ENCODE data around the gene ZSWIM6.

Gene ZSWIM6

DNA sequence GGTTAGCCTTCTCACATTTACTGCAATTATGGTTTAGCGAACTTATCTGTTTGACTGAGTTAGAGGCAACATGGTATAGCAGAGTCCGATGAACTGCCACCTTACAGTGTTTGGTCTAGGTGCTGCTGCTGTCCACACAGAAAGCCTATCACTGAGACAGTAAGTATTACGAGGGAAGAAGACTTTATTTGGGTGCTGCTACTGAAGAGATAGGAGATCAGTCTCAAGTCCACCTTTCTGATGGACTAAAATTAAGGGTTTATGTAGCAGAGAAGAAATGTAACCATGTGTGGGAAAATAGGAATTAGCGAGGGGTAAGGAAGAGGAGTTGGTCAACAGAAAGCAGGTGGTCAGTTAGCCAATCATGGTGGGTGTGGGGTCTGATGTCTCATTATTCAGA is 109.7 kb downstream of the ZSWIM6 start:
- no peak for DNase-seq (ENCODE audit: low read depth in 2 of 2)

GRCh38 chr5:61447780-61448495 is 115.9 kb downstream of the ZSWIM6 start:
- DNase-seq (ENCODE audit: low read depth in 2 of 2), result no peak

GRCh38 chr5:61449804-61450492 is 117.9 kb downstream of the ZSWIM6 start:
- no peak for DNase-seq (ENCODE audit: low read depth in 2 of 2)

GRCh38 chr5:61450493-61451279 is 118.6 kb downstream of the ZSWIM6 start:
- no peak for DNase-seq (ENCODE audit: low read depth in 2 of 2)

DNA sequence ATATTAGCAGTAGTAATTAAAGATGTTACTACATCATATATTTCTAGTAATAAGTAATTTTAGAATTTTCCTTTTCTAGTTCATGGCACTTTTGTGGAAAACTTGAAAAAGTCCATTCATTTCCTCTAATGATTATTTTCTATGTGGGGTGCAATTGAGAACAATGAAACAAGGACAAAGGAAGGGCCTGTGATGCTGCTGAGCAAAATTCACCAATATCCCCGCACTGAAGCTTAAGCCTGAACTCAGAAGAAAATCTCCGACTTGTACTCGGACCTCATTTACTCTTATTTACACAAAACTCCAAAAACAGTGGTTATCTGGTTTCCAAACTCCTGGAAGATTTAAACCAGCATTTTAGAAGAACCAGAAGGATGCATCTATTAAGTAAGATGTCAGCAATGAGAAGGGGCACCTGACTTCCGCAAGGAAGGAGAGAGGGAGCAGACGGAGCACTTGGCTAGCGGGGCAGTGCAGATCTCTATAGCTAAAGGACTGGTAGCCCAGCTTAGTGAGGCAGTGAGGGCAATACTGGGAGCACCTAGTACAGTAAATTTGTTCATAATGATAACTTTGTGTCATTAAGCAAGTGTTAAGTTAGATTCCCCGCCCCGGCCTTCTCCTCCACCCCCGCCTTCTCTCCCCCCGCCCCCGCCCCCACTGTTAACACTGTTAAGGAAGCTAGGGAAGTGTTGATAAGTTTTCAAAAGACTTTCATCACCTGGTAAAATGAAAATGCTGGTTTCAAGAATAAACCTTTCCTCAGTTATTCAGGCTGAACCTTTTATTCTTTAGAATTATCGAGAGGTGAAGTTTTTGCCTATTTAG is 123.3 kb downstream of the ZSWIM6 start:
- DNase-seq (ENCODE audit: low read depth in 2 of 2), result no peak

DNA sequence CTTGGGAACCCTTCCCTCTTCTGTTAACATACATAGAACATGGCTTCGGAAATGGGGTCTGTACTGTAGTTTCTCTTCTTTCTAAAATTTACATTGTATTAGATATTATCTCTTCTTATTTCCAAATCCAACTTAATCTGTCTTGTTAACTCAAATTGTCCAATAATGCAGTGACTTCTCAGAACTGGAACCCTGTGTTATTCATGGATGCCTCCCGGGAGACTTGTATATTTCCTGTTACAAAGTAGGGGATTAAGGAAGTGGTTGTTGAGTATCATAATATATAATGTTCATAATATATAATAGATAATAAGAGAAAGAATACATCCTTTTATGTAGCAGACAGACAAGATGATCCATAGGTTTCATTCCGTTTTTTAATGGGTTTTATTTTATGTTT is 128.4 kb downstream of the ZSWIM6 start:
- no peak for DNase-seq (ENCODE audit: low read depth in 2 of 2)

DNA sequence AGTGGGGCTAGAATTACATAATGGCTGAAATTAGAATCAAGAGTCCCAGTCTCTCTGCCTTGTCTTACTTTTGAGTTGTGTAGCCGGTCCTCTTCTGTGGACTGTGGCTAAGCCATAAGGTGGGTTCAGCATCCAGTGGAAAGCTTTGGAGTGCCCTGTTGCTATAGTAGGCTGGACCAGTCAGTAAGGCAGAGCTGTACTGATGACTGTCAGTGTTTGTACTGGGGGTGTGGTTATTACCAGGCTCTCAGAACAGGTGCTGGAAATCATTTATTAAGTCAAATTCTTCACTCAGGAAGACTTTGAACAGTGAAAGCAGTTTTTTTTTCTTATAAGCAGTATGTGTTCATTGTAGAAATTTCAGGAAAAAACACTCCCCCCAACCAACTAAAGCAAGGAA is 129.4 kb downstream of the ZSWIM6 start:
- no peak for DNase-seq (ENCODE audit: low read depth in 2 of 2)

DNA sequence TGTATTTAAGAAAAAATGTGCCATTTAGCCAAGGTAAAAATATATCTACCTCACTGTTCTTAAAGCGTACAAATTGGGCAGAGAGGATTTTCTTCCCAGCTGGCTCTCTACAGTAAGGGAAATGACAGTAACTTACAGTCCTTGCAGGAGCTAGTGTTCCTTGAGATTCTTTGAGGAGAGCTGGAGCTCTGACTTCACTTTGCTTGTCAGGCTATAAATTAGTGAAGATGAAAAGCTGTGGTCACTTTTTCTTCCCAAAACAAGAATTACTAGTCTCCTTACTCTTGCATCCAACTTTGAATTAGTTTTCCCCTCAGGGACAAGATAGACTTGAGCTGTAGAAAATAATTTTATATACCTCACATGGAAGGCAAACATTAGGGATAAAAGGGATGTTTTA is 129.9 kb downstream of the ZSWIM6 start:
- DNase-seq (ENCODE audit: low read depth in 2 of 2), result no peak

GRCh38 chr5:61463596-61463995 is 131.5 kb downstream of the ZSWIM6 start:
- DNase-seq (ENCODE audit: low read depth in 2 of 2), result no peak

DNA sequence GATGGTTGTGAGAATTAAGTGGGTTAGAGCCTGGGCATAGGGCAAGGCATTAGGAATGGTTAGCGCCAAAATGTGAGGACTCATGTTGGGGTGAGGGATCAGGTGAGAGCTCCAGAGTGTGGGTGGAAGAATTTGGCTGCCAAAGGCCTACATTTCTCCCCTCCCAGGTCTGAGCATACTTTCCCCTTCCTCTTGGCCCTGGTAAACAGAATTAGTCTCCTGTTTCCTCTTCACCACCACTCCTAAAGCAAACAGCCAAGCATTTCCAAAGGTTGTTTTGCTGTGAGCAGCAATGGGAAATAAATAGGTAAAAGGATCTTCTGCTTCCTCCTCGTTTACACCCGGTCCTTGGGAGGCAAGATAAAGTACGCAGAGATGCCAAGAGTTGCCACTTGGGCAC is 132.5 kb downstream of the ZSWIM6 start:
- no peak for DNase-seq (ENCODE audit: low read depth in 2 of 2)

DNA sequence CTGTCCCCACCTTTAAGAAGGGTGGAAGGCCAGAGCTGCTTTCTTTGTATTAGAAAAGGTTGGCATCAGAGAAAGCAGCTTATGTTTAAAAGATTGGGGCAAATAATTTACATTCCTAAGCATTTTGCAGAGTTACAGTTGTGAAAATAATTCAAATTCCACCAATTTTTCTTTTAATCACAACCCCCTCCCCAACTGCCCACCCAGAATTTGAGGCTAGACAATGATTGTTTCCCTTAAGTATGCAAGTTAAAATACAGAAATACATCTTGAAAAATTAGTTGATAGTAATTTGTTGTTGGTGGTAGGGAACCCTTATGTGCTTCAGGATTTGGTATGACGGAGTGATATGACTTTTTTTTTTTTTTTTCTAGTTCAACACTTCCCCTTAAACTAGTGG is 133.0 kb downstream of the ZSWIM6 start:
- DNase-seq (ENCODE audit: low read depth in 2 of 2), result no peak

- no peak for DNase-seq (ENCODE audit: low read depth in 2 of 2)
Measured at GRCh38 chr5:61465496-61465895, 133.4 kb downstream of the ZSWIM6 start.

- DNase-seq (ENCODE audit: low read depth in 2 of 2), result no peak
Measured at GRCh38 chr5:61466017-61466416, 134.0 kb downstream of the ZSWIM6 start.

- DNase-seq (ENCODE audit: low read depth in 2 of 2), result no peak
Measured at GRCh38 chr5:61467766-61468482, 135.9 kb downstream of the ZSWIM6 start.

DNA sequence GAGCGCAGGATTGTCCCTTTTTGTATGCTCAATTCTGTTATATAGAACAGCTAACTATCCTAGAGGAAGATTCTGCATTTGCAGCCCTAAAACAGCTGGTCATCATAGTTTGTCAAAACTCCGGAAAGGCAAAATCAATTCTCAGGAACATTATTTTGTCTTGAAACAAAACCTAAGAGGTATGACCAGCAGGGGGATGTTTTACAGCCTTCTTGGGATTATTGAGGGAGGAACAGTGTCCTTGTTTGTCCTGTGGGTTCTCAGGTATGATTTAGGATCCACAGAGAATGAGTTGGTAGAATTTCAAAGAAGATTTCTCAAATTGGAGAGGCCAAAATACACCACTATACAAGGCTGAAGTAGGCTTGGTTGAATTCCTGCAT is 136.4 kb downstream of the ZSWIM6 start:
- no peak for DNase-seq (ENCODE audit: low read depth in 2 of 2)

DNA sequence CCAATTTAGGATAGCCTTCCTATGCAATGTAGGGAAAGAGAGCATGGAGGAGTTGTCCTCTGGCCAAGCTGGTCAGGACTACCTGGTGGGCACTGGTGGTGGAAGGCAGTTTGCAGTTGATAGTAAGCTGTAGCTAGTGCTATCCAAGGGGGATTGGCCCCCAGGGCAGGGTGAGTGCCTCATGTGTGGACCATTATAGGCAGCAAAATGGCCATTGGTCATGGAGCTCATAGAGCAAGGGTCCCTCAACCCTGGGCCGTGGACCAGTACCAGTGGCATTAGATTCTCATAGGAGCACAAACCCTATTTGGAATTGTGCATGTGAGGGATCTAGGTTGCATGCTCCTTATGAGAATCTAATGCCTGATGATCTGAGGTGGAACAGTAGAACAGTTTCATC is 139.3 kb downstream of the ZSWIM6 start:
- DNase-seq (ENCODE audit: low read depth in 2 of 2), result no peak

- no peak for DNase-seq (ENCODE audit: low read depth in 2 of 2)
Measured at GRCh38 chr5:61472172-61472958, 140.3 kb downstream of the ZSWIM6 start.

- DNase-seq (ENCODE audit: low read depth in 2 of 2), result no peak
Measured at GRCh38 chr5:61474746-61475145, 142.7 kb downstream of the ZSWIM6 start.

- DNase-seq (ENCODE audit: low read depth in 2 of 2), result no peak
Measured at GRCh38 chr5:61477788-61478187, 145.7 kb downstream of the ZSWIM6 start.

DNA sequence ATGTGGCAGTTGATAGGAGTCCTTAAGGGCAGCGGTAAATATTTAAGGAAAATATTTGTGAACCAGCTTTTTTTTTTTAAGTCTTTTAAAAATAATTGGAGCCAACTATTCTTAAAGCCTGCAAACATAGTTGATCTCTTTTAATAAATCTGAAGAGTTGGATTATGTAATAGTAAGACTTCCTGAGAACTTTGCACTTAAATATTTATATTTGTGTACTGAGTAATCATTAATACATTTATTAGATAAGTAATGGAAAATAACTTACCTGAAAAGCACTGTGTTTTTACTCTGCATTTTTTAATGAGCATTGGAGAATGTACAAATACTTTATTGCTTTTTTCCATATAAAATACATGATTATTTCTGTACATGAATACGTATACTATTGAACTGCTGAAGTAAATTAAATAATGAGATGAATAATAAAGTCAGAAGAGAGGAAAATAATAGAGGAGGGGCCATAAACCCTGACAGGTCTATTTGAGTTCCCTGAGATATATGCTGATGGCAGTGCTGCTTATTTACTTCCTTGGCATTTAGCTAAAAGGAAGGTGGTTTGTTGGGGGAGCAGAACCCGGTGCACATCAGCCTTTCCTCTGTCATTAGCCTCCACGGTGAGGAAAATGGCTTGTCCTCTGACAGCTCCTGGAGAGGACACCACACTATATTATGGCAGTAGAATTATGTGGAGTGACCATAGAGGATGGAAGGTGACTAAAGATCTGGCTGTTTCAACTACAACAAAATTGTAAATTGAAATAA is 148.0 kb downstream of the ZSWIM6 start:
- DNase-seq (ENCODE audit: low read depth in 2 of 2), result no peak
